H1 (cell line): ENCODE measurements around the gene CDK5RAP2. TPM values are rescaled to one million over a fixed set of nuclear protein-coding genes. Genes with fewer than 3 reads are reported as not detected.

Source experiments
- CTCF ChIA-PET: fragments of 300-600 bp; sonication (Branson Sonifier 250); formaldehyde crosslinking; loops from one replicate; lab custom pipeline; 2021; ENCODE audit not compliant: partially characterized antibody; lab: Charles Lee
- POLR2A ChIA-PET: fragments of 300-600 bp; sonication (Branson Sonifier 250); formaldehyde crosslinking; loops from one replicate; lab custom pipeline; 2021; ENCODE audit warnings: inconsistent platforms; ENCODE audit not compliant: partially characterized antibody; lab: Charles Lee
- DNase-seq, 2 experiments: peaks; one replicate each; pipeline versions ENCODE4 v3.0.0 to v3.0.0-alpha.2; 2010 to 2022; ENCODE audit warnings: low spot score in 2 of 2, low read depth in 1 of 2, mixed read lengths in 1 of 2
- FAIRE-seq: peaks from 2 replicates; lab custom pipeline; 2011; peaks lifted over from hg19 to GRCh38; lab: Jason Lieb, UNC
- H2AFZ ChIP-seq: 2 replicates; pipeline ENCODE4 v1.8.1; 2012; ENCODE audit warnings: low read length, inconsistent platforms
- H2AK5ac ChIP-seq: 2 replicates; pipeline ENCODE4 v1.6.1; 2013; ENCODE audit warnings: low read depth, low read length
- H2BK120ac ChIP-seq: replicated peaks from 2 replicates; pipeline ENCODE3; 2013; ENCODE audit warnings: low read depth, low read length, inconsistent platforms
- H2BK12ac ChIP-seq: 2 replicates; pipeline ENCODE4 v1.6.1; 2013; ENCODE audit warnings: low read depth, low read length
- H2BK15ac ChIP-seq: 2 replicates; pipeline ENCODE4 v1.6.1; 2013; ENCODE audit warnings: low read length
- H2BK20ac ChIP-seq: 2 replicates; pipeline ENCODE4 v1.6.1; 2013; ENCODE audit warnings: low read length
- H2BK5ac ChIP-seq: 2 replicates; pipeline ENCODE4 v1.6.1; 2013; ENCODE audit warnings: low read depth, low read length
- H3K14ac ChIP-seq: 2 replicates; pipeline ENCODE4 v1.6.1; 2013; ENCODE audit warnings: inconsistent platforms; ENCODE audit not compliant: insufficient read length
- H3K18ac ChIP-seq: 2 replicates; pipeline ENCODE4 v1.6.1; 2013; ENCODE audit warnings: low read length; ENCODE audit errors: extremely low read depth
- H3K23ac ChIP-seq: 2 replicates; pipeline ENCODE4 v1.6.1; 2013; ENCODE audit warnings: inconsistent platforms; ENCODE audit not compliant: insufficient read length
- H3K23me2 ChIP-seq: 2 replicates; pipeline ENCODE4 v1.6.1; 2013; ENCODE audit warnings: low read depth, low read length
- H3K27ac ChIP-seq: 2 replicates; pipeline ENCODE4 v1.6.1; 2011; ENCODE audit warnings: low read depth, low read length, inconsistent platforms
- H3K27me3 ChIP-seq, 4 experiments: replicated peaks in 1 of 4; 1 replicate in 1 of 4; 2 replicates in 3 of 4; pipeline versions ENCODE4 v1.6.1 to v1.8.1; 2011 to 2013; ENCODE audit warnings: low read length in 3 of 4, mild to moderate bottlenecking in 3 of 4, inconsistent platforms in 2 of 4, mixed read lengths in 2 of 4, moderate library complexity in 1 of 4; ENCODE audit not compliant: control insufficient read depth in 3 of 4, insufficient read depth in 3 of 4; ENCODE audit errors: extremely low read depth in 1 of 4
- H3K36me3 ChIP-seq, 4 experiments: 2 replicates each; pipeline versions ENCODE4 v1.6.1 to v1.8.1; 2011 to 2013; ENCODE audit warnings: mild to moderate bottlenecking in 4 of 4, low read length in 3 of 4, moderate library complexity in 2 of 4, control low read depth in 1 of 4, inconsistent platforms in 1 of 4; ENCODE audit not compliant: insufficient read depth in 4 of 4, control insufficient read depth in 2 of 4
- H3K4ac ChIP-seq: replicated peaks from 2 replicates; pipeline ENCODE3; 2013; ENCODE audit warnings: low read length, low read depth, mixed read lengths, inconsistent platforms; ENCODE audit not compliant: insufficient read length
- H3K4me1 ChIP-seq, 4 experiments: replicated peaks in 1 of 4; 1 replicate in 1 of 4; 2 replicates in 3 of 4; pipeline versions ENCODE4 v1.6.1 to v1.8.1; 2011 to 2013; ENCODE audit warnings: low read length in 3 of 4, inconsistent platforms in 2 of 4, mixed read lengths in 1 of 4; ENCODE audit not compliant: insufficient read depth in 4 of 4, control insufficient read depth in 3 of 4
- H3K4me2 ChIP-seq, 2 experiments: 2 replicates each; pipeline versions ENCODE4 v1.6.1 to v1.8.1; 2011 to 2013; ENCODE audit warnings: low read depth in 2 of 2, low read length in 2 of 2, control low read depth in 1 of 2, inconsistent platforms in 1 of 2, mild to moderate bottlenecking in 1 of 2; ENCODE audit not compliant: insufficient read depth in 1 of 2
- H3K4me3 ChIP-seq, 4 experiments: fragments of 200-600, 300-600 bp in 1 of 4; sonication (generic), shearing (Covaris generic), sonication (Bioruptor Twin) in 1 of 4; 2 replicates each; pipeline versions ENCODE4 v1.5.1 to v1.8.1; 2011 to 2016; ENCODE audit warnings: low read length in 4 of 4, low read depth in 3 of 4, control low read depth in 2 of 4, inconsistent platforms in 2 of 4, mild to moderate bottlenecking in 2 of 4, mixed read lengths in 1 of 4, moderate library complexity in 1 of 4; ENCODE audit not compliant: insufficient read depth in 2 of 4; ENCODE audit errors: extremely low read depth in 1 of 4
- H3K56ac ChIP-seq: replicated peaks from 2 replicates; pipeline ENCODE3; 2013; ENCODE audit warnings: low read depth, mild to moderate bottlenecking, mixed read lengths, low read length, inconsistent platforms; ENCODE audit not compliant: insufficient read length
- H3K79me1 ChIP-seq: 2 replicates; pipeline ENCODE4 v1.6.1; 2013; ENCODE audit warnings: low read depth, low read length, control low read depth
- H3K79me2 ChIP-seq, 2 experiments: 2 replicates each; pipeline versions ENCODE4 v1.6.1 to v1.8.1; 2012 to 2013; ENCODE audit warnings: low read length in 2 of 2, mild to moderate bottlenecking in 2 of 2, inconsistent platforms in 1 of 2; ENCODE audit not compliant: insufficient read depth in 2 of 2, control insufficient read depth in 1 of 2
- H3K9ac ChIP-seq, 4 experiments: replicated peaks in 1 of 4; 1 replicate in 1 of 4; 2 replicates in 3 of 4; pipeline versions ENCODE4 v1.6.1 to v1.8.1; 2011 to 2013; ENCODE audit warnings: low read depth in 3 of 4, low read length in 3 of 4, control low read depth in 2 of 4, mild to moderate bottlenecking in 2 of 4, moderate library complexity in 2 of 4, inconsistent platforms in 1 of 4; ENCODE audit errors: extremely low read depth in 1 of 4
- H3K9me3 ChIP-seq, 2 experiments: 2 replicates each; pipeline versions ENCODE4 v1.6.1 to v1.8.1; 2012 to 2013; ENCODE audit warnings: mild to moderate bottlenecking in 2 of 2, moderate library complexity in 2 of 2, control low read depth in 1 of 2, inconsistent platforms in 1 of 2, low read depth in 1 of 2, low read length in 1 of 2, mixed read lengths in 1 of 2; ENCODE audit not compliant: insufficient read depth in 2 of 2
- H4K20me1 ChIP-seq, 2 experiments: replicated peaks in 1 of 2; 2 replicates each; pipeline versions ENCODE3 to v1.8.1; 2011 to 2013; ENCODE audit warnings: inconsistent platforms in 2 of 2, low read length in 2 of 2, mild to moderate bottlenecking in 1 of 2; ENCODE audit not compliant: insufficient read depth in 2 of 2, control insufficient read depth in 1 of 2
- H4K5ac ChIP-seq: 2 replicates; pipeline ENCODE4 v1.6.1; 2013; ENCODE audit warnings: low read length, low read depth, mixed read lengths, inconsistent platforms; ENCODE audit not compliant: insufficient read length
- H4K8ac ChIP-seq: 2 replicates; pipeline ENCODE4 v1.8.0; 2013; ENCODE audit warnings: mild to moderate bottlenecking, moderate library complexity, low read length, inconsistent platforms; ENCODE audit not compliant: insufficient read depth; ENCODE audit errors: extremely low read depth
- H4K91ac ChIP-seq: replicated peaks from 2 replicates; pipeline ENCODE3; 2013; ENCODE audit warnings: low read length, mixed read lengths, inconsistent platforms; ENCODE audit not compliant: insufficient read length
- BACH1 ChIP-seq: IDR thresholded peaks from 2 replicates; pipeline ENCODE4 v1.6.1; 2012; ENCODE audit warnings: low read length, improper control_type of control experiment
- CBX8 ChIP-seq: fragments of 300-800, 300-1000 bp; sonication (generic); IDR thresholded peaks from 2 replicates; pipeline ENCODE4 v1.7.1; 2016; ENCODE audit warnings: low read depth, low read length, borderline replicate concordance
- EP300 ChIP-seq, 2 experiments: IDR thresholded peaks; 1 replicate in 1 of 2; 2 replicates in 1 of 2; pipeline ENCODE4 v1.6.1; 2011 to 2012; ENCODE audit warnings: low read depth in 2 of 2, low read length in 2 of 2, mild to moderate bottlenecking in 2 of 2, borderline replicate concordance in 1 of 2, inconsistent platforms in 1 of 2, moderate library complexity in 1 of 2
- HDAC2 ChIP-seq, 2 experiments: fragments of 300-600 bp in 1 of 2; sonication (generic) in 1 of 2; IDR thresholded peaks; 2 replicates each; pipeline ENCODE4 v1.6.1; 2011 to 2012; ENCODE audit warnings: low read depth in 2 of 2, low read length in 2 of 2, mild to moderate bottlenecking in 2 of 2, moderate library complexity in 2 of 2, borderline replicate concordance in 1 of 2, inconsistent platforms in 1 of 2
- HDAC6 ChIP-seq: IDR thresholded peaks from one replicate; pipeline ENCODE4 v1.7.1; 2012; ENCODE audit warnings: low read depth, mild to moderate bottlenecking, inconsistent platforms, low read length, moderate library complexity
- RAD21 ChIP-seq, 2 experiments: IDR thresholded peaks in 1 of 2; conservative IDR thresholded peaks in 1 of 2; 2 replicates each; pipeline ENCODE4 v1.6.1; 2011; ENCODE audit warnings: low read depth in 2 of 2, low read length in 2 of 2, improper control_type of control experiment in 1 of 2, inconsistent platforms in 1 of 2, mild to moderate bottlenecking in 1 of 2, moderate library complexity in 1 of 2
- RXRA ChIP-seq: IDR thresholded peaks from 2 replicates; pipeline ENCODE4 v1.6.1; 2011; ENCODE audit warnings: low read depth, mild to moderate bottlenecking, low read length, moderate library complexity; ENCODE audit not compliant: insufficient read depth
- SAP30 ChIP-seq: fragments of 300-600 bp; sonication (generic); IDR thresholded peaks from 2 replicates; pipeline ENCODE4 v1.7.1; 2012; ENCODE audit warnings: low read length, moderate library complexity, mild to moderate bottlenecking, inconsistent platforms; ENCODE audit not compliant: insufficient read depth, insufficient replicate concordance
- SP1 ChIP-seq: IDR thresholded peaks from 2 replicates; pipeline ENCODE4 v1.6.1; 2011; ENCODE audit warnings: low read depth, low read length
- SP4 ChIP-seq: IDR thresholded peaks from 2 replicates; pipeline ENCODE4 v1.6.1; 2012; ENCODE audit warnings: low read length, inconsistent platforms
- SUZ12 ChIP-seq: fragments of 200-600 bp; sonication (generic); IDR thresholded peaks from 2 replicates; pipeline ENCODE4 v1.6.1; 2012; ENCODE audit warnings: mild to moderate bottlenecking, inconsistent platforms, low read length, moderate library complexity, mixed read lengths
- TBP ChIP-seq: IDR thresholded peaks from 2 replicates; pipeline ENCODE4 v1.6.1; 2011; ENCODE audit warnings: low read depth, low read length, improper control_type of control experiment
- ZNF274 ChIP-seq: IDR thresholded peaks from 2 replicates; pipeline ENCODE4 v1.7.0; 2012; ENCODE audit warnings: low read length, borderline replicate concordance; ENCODE audit errors: extremely low read depth
- WGBS, 2 experiments: shearing (Covaris generic) in 1 of 2; methylation state at CpG; one replicate each; pipeline versions ENCODE4 v1.1.6 to v1.1.7; 2013 to 2015; ENCODE audit warnings: low lambda C conversion rate in 2 of 2, mixed read lengths in 2 of 2, inconsistent platforms in 1 of 2, low coverage in 1 of 2, missing lambda C conversion rate in 1 of 2; ENCODE audit not compliant: insufficient replicate concordance in 2 of 2, insufficient coverage in 1 of 2, insufficient read length in 1 of 2; ENCODE audit errors: extremely low coverage in 1 of 2, missing lambda C conversion rate in 1 of 2; 5-methylcytosine and 5-hydroxymethylcytosine counted together
- polyA plus RNA-seq, 7 experiments: library from polyadenylated mRNA; depleted of rRNA in 3 of 7; stranded (reverse) in 5 of 7; unstranded in 2 of 7; fragments of >200 nt in 5 of 7; fragments of 200-250 nt in 2 of 7; gene quantifications; 1 replicate in 5 of 7; 2 replicates in 1 of 7; 4 replicates in 1 of 7; pipeline versions ENCODE4 v1.2.1 to v1.2.3, GENCODE V29; 2011 to 2013; ENCODE audit warnings: missing spikeins in 2 of 7, mixed read lengths in 2 of 7
- total RNA-seq: library from RNA; stranded (reverse); fragmentation: NEBNext Ultra II Directional; extraction: Animal tissue kit (Norgen Biotek cat#: 25700); gene quantifications from 2 replicates; pipeline ENCODE4 v1.2.1, GENCODE V29; 2021

Gene CDK5RAP2
- total and polyA plus RNA-seq, 2 of the 8 experiments (the other 6 are each of a cell fraction or from before 2014, with no cell fraction given) = 19.8 to 49.4 TPM

GRCh38 chr9:120410925-120411501 lies 169.0 kb downstream of the CDK5RAP2 start:
- Histone ChIP-seq H3K18ac (no peak overlapping the region), H3K9me3 (no peaks in the 10 kb centered on the region), H3K4me3 (no peak overlapping the region), H2BK12ac (no peak overlapping the region), H3K23ac (no peak overlapping the region), H3K27me3 (no peaks in the 10 kb centered on the region), H4K91ac (no peak overlapping the region), H4K5ac (no peak overlapping the region), H2BK120ac (no peak overlapping the region), H3K79me1 (no peaks in the 10 kb centered on the region), H3K14ac (no peak overlapping the region), H3K4me2 (no peak overlapping the region), H3K4me1 (peaks cover 9 to 27% (median 26%) of the 10 kb centered on the region in 4 experiments; a peak in 6 of 7 replicates), H3K27ac (no peak overlapping the region), H3K23me2 (peaks cover 1% of the 10 kb centered on the region; the same call in 1 of the 2 replicates), H3K79me2 (no peaks in the 10 kb centered on the region), H4K20me1 (no peaks in the 10 kb centered on the region), H3K36me3 (peaks cover 2 to 48% (median 26%) of the 10 kb centered on the region in 4 experiments), H2AFZ (no peak overlapping the region), H3K56ac (no peak overlapping the region), H2BK20ac (no peak overlapping the region), H3K9ac (no peak overlapping the region), H3K4ac (no peak overlapping the region), H2BK5ac (no peak overlapping the region), H2BK15ac (no peak overlapping the region), H2AK5ac (no peak overlapping the region), H4K8ac (no peak overlapping the region)
- DNase-seq (no peak), FAIRE-seq (no peak)
- WGBS, 2 experiments = 85% methylated on average over 3 of the region's 3 CpGs; no CpG with 5 or more reads in 1 of the 2 experiments
- ChIA-PET POLR2A (no interaction called here), CTCF (interaction anchor here (0.8 to 6.4 kb wide), 10 partner anchors 9 to 120 kb away, joined by 3 to 40 read pairs (median 3); no protein-coding TSS in a partner anchor)
- no peak for TF ChIP-seq EP300 (IDR thresholded peaks at IDR 0.05; ENCODE audit: borderline replicate concordance in 1 of 2, low read depth in 2 of 2, low read length in 2 of 2)
- TF ChIP-seq RXRA = no peak
- TF ChIP-seq BACH1 = no peak
- TF ChIP-seq RAD21 (IDR thresholded peaks at IDR 0.05 in 1 of 2, conservative IDR thresholded peaks at IDR 0.05 in 1 of 2; ENCODE audit: low read depth in 2 of 2, low read length in 2 of 2) = no peak
- TF ChIP-seq SUZ12 = no peak
- TF ChIP-seq CBX8 = no peak
- TF ChIP-seq HDAC2 (IDR thresholded peaks at IDR 0.05; ENCODE audit: borderline replicate concordance in 1 of 2, low read depth in 2 of 2, low read length in 2 of 2) = no peak
- TF ChIP-seq TBP = no peak
- no peak for TF ChIP-seq HDAC6
- TF ChIP-seq SAP30 = no peak
- TF ChIP-seq SP4 = no peak
- no peak for TF ChIP-seq ZNF274
- no peak for TF ChIP-seq SP1
